NCI-H128 (cell line): ENCODE results near the gene DPCD.
"Not testable (repeated sequence)": the region's sequence is repeated elsewhere in the genome, so short reads cannot be mapped to it uniquely, and the experiment has no call there.

Source experiments
- DNase-seq: peaks from one replicate; lab custom pipeline; 2025; ENCODE audit not compliant: unreplicated experiment; lab: John Stamatoyannopoulos, UW

The DPCD gene

DNA sequence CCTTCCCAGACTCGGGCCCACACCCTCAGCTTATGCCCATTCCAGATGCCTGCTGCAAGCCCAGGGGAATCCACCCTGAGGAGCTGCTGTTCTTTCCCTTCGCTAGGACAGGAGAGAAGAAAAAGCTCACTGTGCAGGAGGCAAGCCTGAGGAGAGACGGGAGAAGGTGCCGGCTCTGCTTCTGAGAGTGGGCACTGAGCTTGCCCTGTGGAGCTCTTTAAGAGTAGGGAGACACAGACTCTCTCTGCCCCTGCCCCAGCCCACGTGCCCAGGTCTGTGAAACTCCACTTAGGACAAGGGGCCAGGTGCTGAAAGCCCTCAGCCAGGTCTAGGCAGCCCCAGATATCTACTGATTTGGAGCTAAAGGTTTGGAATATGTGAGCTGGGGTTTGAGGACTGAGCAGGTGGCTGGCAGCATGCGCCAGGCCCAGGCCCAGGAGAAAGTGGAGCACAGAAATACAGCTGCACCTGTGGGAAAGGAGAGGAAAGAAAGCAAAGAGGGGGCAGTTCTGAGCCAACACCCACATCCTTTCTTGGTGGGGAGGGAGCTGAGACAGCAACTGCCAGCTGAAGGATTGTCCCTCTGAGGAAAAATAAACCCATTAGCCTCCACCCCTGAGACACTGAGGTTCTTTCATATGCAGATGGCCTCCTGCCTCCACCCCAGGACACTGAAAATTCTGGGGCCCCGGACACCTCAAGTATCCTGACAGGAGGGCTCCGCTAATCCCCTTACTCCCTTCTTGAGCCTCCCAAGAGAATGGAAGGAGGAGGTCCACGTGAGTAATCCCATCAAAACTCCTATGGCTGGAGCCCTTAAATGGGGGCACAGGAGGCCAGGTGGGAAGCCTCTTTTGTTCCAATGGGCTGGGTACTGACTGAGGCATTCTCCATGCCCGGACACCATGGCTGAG, 7.4 kb upstream of the DPCD start:
- no peak for DNase-seq

DNA sequence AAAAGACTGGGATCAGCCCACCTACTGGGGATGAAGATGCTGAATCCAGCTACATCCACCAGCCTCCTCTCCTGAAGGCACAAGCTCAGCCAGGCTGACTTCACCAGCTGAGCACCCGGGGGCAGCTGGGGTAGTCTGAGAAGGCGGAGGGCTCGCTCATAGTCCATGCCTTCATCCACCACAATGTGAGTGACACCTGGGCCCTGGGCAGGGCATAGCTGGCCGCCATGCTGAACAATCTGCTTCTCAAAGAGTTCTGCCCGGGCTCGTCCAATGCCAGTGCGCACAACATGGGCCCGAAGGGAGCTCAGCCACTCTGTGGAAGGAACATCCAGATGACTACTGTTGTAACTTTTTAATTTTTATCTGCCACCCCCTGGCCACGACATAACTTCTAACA, 2.3 kb upstream of the DPCD start:
- no peak for DNase-seq

DNA sequence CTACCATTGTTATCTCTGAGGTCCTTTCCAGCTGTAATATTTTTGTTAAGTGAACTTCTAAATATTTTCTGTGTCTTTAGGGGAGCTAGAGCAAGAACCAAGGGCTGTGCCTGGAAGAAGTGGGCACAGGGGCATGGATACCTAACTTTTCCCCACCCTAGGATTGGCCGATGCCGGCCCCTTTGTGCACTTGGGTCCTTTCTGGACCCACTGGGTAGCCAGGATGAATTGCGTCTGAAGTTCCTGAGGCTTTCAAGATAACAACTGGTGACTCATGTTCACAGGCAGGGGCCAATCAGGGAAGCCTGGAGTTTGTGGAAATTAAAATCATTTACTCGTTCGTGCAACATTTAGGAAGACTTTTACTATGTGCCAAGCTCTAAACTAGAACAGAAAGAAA, 758 bp downstream of the DPCD start:
- no peak for DNase-seq

DNA sequence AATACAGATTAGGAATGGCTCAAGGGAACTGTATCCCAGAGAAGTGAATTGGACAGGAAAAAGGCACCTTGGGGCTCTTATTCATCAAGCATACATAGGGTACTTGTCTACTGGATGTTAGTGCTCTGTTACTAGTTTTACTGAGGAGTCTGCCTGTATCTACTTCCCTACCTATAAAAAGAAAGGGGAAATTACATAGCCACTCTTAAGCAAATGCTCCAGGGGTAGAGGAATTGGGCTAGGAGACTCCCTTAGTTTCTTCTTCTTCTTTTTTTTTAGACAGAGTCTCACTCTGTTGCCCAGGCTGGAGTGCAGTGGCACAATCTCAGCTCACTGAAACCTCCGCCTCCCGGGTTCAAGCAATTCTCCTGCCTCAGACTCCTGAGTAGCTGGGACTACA, 5.2 kb downstream of the DPCD start:
- not testable (repeated sequence) for DNase-seq

DNA sequence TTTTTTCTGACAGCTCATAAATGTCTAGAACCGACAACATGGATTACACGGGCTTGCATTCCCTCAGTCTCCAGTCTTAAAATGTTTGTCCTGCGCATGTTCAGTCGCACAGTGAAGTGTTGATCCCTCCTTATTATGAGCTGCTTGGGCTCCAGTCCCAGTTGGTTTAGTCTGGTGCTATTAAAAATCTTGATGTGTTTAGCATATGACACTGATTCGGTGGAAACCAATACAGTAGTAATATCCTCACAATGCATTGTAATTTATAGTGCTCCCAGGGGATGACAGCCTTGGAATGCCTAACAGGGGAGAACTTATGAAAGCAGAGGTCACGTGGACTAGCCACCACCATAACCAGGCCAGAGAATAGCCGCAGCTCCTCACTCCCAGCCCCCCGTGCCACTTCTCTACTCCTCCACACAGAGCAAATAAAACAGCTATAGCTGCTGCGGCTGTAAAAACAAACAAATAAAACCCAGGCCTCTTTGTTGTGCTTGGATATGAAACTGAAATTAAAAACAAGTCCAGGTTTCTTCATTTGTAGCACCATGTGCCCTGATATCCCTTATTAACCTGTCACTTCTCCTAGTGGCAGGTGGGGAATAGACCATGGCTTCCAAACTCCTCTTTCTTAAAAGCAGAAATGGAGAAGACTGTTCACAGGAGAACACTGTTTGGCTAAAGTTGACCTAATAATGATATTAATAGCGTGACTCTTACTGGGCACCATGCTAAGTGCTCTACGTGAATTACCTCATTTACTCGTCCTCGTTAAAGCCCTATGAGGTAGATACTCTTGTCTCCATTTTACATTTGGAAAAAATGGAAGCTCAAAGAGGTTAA, 7.7 kb downstream of the DPCD start:
- no peak for DNase-seq

DNA sequence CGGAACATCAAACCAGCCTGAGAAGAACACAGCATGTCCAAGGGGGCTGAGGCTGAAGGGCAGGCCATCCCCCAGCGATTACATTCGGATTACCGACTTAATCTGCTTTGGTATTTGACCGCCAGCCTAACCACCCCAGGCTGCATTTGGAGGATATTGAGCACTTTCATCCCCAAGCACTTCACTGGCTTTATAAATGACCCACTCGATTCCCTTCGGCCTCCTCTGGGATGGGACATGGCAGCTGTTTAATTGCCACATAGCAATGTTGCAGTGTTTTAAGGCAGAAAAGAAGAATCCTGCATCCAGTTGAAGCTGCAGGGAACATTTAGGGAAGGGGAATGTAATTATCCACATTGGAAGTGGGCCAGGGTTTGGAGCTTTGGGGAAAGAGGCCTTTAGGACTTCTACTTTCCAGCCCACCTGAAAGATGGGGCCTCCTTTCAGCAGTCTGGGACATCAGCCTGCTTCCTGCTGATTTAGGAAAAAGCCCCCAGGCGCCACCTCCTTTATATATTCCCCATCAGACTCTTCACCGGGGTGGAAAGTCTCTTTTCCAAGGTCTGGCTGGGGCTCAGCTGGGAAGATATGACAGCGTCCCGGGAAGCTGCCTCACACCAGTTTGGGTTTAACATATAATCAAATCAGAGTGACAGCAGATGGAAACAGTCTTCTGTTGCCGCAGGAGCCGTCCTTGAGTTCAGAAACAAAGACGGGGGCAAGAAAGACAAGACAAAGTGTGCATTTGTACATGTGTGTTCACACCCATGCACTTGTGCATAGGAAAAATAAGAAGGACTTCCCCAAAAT, 9.2 kb downstream of the DPCD start:
- DNase-seq = no peak

DNA sequence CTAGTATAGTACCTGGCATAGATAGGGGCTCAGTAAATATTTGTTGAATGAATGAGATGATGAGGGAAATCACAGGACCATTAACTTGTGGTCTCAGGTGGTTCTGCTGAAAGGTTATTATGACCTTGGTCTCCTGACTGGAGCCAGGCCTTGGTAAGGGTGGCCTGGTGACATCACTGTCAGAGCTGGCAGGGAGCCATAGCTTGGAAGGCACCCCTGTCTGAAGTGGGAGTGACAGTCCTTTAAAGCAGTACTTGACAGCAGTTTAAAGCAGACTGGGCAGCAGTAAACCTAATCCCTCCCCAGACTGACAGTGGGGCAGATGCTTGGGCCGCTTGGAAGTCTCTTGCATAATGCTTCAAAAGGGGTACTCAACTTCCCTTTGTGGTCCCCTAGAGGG, 13.4 kb downstream of the DPCD start:
- DNase-seq = no peak

DNA sequence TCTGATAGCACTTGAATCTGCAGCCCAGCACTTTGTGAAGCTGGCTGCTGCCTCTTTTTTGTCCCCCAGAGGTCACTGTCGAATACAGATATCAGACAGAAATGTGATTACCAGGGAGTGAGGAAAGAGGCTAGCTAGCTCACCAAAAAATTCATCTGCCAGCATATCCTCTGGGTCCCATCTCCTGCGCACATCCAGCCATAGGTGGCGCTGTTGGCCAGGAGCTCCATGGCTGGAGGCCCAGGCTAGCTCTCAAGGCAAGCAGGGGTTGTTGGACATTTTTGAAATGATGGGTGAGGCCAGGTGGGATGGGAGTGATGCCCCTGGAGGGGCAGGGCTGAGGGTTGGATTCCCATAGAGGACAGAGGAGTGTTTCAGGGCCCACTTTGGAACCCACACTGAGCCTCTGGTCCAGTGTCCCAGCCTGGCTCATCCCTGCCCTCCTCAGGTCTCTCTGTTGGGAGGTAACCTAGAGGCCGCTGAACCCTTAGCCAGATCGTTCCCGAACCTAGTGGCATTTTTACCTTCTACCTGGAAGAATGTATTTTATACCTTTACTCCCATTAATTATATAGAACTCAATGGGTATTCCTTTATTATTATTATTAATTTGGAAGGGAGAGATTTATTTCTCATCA, 14.8 kb downstream of the DPCD start:
- peak; percentile 52 for DNase-seq

DNA sequence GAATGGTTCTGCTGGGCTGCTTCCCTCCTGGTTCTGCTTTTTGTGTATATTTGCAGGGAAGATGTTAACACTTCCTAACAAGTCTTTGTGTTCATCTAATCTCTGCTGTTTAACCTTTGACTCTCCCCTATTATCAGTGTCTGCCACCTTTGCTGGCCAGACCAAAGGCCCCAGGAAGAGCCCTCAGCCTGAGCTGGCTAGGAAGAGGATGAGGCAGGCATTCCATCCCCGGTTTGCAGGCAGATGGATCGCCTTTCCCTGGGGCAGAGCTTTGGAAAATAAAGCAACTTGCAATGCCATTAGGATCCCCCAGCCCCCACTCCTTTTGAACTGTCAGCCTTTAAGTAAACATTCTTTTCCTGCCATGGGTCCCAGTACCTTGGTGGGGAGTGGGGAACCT, 19.0 kb downstream of the DPCD start:
- DNase-seq = no peak

DNA sequence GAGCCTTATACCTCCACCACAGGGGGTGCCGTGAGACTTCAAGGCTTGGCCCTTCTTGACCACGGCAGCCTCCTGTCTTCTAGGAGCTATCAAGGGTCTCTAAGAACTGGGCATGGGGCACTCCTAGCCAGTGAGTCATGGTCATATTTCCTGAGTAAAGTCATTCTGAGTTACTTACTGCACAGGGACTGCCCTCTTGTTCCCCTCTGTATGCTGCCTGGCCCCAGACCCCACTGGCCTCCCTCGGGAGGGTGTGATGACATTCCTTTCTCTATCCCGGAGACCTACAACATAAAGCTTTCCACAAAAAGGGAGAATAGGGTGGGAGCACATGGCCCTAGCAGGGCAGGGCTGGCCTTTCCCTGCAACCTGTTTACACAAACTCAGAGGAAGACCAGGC, 21.4 kb downstream of the DPCD start:
- no peak for DNase-seq

DNA sequence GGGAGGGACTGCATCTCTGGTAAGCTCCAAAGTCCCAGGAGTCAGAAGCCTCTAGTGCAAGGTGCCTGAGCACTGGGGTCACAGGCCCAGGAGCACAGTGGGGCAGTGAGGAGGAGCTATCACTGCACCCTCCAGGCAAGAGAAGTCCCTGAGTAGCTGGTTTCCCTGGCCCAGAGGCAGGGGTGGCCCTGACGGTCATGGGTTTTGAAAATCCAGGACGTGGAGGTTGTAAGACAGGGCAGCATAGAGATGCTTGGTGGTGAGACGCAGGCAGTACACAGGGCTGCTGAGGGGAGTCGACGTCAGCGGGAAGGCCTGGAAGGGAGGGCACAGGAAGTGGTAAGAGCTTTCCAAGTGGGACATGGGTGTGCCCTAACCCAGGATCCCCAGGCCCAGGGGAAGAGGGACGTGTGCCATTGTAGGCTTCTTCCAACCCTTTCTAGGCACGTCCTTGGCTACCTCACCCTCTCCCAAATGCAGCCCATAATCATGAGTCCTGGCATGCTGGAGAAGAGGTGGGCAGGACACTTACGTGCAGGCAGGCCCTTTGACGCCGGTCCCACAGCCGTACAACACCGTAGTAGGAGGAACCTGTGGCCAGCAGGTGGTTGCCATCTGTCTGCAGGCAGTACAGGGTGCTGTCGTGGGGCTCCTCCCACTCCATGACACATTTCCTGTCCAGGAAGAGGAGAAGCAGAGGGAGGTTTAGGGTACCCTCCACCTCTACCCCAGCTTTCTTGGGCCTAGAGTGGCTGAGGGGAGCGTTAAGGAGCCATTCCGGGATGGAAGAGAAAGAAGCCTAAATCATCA, 23.2 kb downstream of the DPCD start:
- DNase-seq = no peak

DNA sequence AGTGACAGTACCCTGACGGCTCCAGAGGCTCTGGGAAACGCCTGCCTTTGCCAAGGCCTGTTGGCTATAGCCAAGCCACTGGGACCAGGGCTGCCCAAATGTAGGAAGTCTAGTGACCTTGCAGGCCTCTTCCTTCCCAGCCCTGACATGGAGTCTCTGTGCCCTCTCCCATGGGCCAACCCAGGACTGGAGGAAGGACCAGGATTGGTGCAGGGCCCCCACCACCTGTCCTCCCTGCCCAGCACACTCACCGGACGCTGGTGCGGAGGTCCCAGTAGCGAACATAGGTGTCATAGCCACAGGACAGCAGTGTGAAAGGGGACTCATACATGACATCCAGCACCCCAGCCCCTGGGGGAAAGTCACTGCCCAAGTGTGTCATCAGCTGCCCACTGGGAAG, 24.0 kb downstream of the DPCD start:
- DNase-seq = no peak

DNA sequence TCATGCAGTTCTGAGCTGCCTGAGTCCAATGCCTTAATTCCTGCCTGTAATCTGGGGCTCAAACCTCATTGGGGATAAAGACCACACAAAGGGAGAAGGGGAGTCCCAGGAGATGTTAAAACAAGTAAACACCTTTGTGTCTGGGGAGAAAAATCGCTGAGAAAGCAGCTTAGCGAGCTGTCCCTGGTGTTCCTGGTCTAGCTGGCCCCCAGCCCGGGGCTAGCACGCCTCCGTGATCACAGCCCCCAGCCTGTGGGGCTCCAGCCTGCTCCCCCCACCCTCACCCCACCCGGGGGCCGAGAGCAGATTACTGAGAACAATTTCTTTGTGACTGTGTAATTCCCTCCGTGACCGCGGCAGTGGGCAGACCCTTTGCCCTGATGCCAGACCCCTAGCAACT, 24.8 kb downstream of the DPCD start:
- no peak for DNase-seq

DNA sequence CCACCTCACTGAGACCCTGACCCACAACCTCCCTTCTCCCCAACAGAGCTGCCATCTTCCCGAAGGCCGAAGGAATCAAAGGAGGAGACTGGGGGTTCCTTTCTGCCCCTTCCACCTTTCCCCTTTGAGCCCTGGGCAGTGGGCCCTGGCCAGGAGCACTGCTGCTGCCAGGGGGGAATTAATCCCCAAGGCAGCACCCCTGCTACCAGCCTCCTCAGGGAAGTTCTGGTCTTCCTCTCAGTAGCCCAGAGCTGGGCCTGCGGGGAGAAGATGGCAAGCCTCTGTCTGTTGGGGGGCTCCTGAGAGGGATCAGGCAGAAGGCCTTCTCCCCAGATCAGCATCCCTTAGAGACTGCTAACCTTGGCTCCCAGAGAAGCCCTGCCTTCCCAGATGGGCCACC, 25.5 kb downstream of the DPCD start:
- no peak for DNase-seq

DNA sequence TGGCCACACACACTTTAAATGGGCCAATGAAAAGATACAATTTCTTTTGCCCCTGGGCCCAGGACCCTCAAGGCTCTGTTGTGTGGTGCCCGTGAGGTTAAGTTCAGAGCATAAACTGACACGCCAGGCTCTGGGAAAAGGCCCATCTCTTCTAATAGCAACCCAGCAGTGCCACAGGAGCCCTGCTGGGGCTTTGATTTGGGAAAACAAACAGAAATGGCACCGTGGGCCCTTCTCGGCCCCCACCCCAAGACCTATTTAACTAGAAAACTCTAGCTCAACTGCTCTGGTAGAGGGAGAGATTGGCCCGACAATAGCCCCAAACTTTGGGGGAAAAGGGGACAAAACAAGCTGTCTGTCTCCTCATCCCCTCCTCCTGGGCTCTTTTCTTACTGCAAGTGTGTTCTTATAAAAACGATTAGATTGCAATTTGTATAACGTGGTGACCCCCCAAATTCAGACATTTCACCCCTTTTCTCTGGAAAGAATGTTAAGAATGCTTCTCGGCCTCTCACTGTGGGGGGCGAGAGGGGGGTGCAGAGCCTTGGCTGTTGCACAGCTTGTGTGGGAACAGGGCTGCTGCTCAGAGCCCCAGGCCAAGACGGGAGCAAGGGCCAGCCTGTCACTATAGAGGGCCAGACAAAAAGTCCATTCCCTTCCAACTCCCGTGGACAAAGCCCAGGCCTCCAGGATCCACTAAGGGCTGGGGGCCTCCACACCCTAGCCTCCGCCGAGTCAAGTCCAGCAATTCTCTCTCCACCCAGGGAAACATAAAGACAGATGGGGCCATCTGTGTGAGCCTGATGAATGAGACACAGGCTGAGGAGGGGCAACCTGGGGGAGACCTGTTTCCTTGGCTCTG, 26.8 kb downstream of the DPCD start:
- no peak for DNase-seq

DNA sequence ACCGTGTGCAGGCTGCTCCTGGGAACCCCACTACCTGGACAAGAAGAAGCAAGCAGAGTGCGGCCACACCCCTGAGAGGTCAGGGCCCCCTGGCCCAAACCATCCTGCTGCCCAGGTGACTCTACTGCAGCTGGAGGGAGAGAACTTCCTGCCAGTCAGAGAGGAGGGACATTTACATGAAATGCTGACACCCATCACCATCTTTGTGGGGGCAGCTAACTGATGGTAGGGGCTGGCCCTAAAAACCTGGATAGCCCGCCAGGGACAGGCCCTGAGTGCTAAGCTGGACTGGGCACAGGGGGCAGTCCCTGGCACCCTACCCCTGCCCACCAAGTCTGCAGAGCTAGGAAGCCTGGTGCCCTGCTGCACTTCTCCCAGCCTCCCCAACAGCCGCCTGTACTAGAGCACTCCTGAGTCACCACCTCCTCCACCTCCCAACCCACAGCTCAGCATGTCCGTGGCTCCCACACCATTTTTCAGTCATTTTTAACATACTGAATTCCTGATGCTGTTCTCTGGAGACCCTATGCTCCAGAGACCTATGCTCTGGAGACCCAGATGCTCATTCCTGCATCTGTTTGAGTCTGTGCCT, 27.5 kb downstream of the DPCD start:
- no peak for DNase-seq

DNA sequence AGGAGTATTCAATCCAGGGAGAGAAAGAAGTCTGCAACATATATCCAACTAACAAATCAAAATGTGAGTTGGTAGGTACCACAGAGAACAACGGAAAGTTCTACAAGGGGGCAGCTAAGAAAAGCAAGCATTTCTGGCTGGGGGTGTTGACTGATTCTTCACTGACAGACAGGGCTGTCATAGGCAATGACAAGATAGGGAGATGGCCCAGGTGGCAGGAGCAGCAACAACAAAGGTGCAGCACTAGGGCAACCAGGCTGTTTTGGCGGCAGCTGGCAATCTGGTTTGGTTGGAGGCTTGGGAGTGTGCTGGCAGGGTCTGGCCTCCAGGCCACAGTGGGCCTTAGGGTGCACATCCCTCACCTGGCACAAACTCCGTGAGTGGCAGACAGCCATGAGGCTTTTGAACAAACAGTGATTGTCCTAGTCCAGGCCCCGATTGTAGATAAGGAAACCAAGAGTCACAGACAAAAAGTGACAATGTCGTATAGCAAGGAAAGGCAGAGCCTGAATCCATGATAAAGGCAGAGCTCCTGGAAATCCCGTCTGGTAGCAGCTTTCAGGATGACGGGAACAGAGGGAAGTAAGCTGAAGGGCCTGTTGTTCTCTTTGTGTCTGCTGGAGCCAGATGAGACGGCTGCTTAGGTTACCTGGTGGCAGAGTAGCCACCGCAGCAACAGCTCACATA, 28.4 kb downstream of the DPCD start:
- DNase-seq = no peak
